Tibial artery (tissue), 4 donors: ENCODE measurements around the gene ABCA4.

Experiments
- DNase-seq, 2 donors: peaks; one replicate each; pipeline ENCODE4 v3.0.0-alpha.2; 2019
- H3K27ac ChIP-seq, 2 donors: fragments of 200-600 bp; sonication (generic) in 1 of 2; 1 replicate in 1 of 2; 2 replicates in 1 of 2; pipeline ENCODE4 v1.5.1; 2018 to 2019; ENCODE audit warnings: mild to moderate bottlenecking in 1 of 2
- H3K27me3 ChIP-seq, 2 donors: fragments of 200-600 bp; sonication (generic) in 1 of 2; one replicate each; pipeline versions ENCODE4 v1.5.1 to v1.6.0; 2016 to 2019
- H3K36me3 ChIP-seq, 3 donors: fragments of 200-600 bp; sonication (generic) in 2 of 3; one replicate each; pipeline ENCODE4 v1.5.1; 2016 to 2019; ENCODE audit warnings: mild to moderate bottlenecking in 2 of 3
- H3K4me1 ChIP-seq, 4 donors: fragments of 200-600 bp; sonication (generic) in 2 of 4; 1 replicate in 3 of 4; 2 replicates in 1 of 4; pipeline ENCODE4 v1.5.1; 2016 to 2019
- H3K4me3 ChIP-seq, 2 donors: fragments of 200-600 bp; sonication (generic) in 1 of 2; 1 replicate in 1 of 2; 2 replicates in 1 of 2; pipeline ENCODE4 v1.5.1; 2018 to 2019; ENCODE audit warnings: mild to moderate bottlenecking in 2 of 2
- H3K9me3 ChIP-seq, 3 donors: fragments of 200-600 bp; sonication (generic) in 1 of 3; one replicate each; pipeline ENCODE4 v1.5.1; 2016 to 2019
- CTCF ChIP-seq, 2 experiments: fragments of 200-600 bp in 1 of 2; fragments of 450-650 bp in 1 of 2; IDR thresholded peaks; one replicate each; pipeline ENCODE4 v1.5.1; 2017 to 2019; ENCODE audit warnings: antibody characterized with exemption in 2 of 2, mild to moderate bottlenecking in 1 of 2, moderate library complexity in 1 of 2
- intact Hi-C: fragments of 100-400 bp; cut with DNase I; formaldehyde crosslinking; loops from one replicate; pipeline ENCODE4 v1.15.0; 2023; ENCODE audit warnings: low total_unique reads

Gene ABCA4

GRCh38 chr1:93967306-93967705, 153.6 kb downstream of the ABCA4 start:
- H3K36me3 ChIP-seq = no peaks in the 10 kb centered on the region
- H3K9me3 ChIP-seq = no peaks in the 10 kb centered on the region
- DNase-seq = no peak
- H3K4me1 ChIP-seq = no peaks in the 10 kb centered on the region
- H3K4me3 ChIP-seq = no peak overlapping the region
- TF ChIP-seq CTCF (IDR thresholded peaks at IDR 0.05) = no peak
- no peaks in the 10 kb centered on the region for H3K27me3 ChIP-seq
- intact Hi-C loops = no loop called here
- no peak overlapping the region for H3K27ac ChIP-seq

GRCh38 chr1:93965888-93966287, 155.1 kb downstream of the ABCA4 start:
- DNase-seq = no peak
- TF ChIP-seq CTCF (IDR thresholded peaks at IDR 0.05) = no peak
- H3K4me3 ChIP-seq = no peak overlapping the region
- no peaks in the 10 kb centered on the region for H3K27me3 ChIP-seq
- no peaks in the 10 kb centered on the region for H3K9me3 ChIP-seq
- intact Hi-C loops = no loop called here
- H3K4me1 ChIP-seq = no peaks in the 10 kb centered on the region
- no peak overlapping the region for H3K27ac ChIP-seq
- H3K36me3 ChIP-seq = no peaks in the 10 kb centered on the region

GRCh38 chr1:93965256-93965655, 155.7 kb downstream of the ABCA4 start:
- Histone ChIP-seq H3K27ac (no peak overlapping the region), H3K27me3 (no peaks in the 10 kb centered on the region), H3K4me3 (no peak overlapping the region), H3K36me3 (no peaks in the 10 kb centered on the region), H3K9me3 (no peaks in the 10 kb centered on the region), H3K4me1 (no peaks in the 10 kb centered on the region)
- no peak for TF ChIP-seq CTCF (IDR thresholded peaks at IDR 0.05)
- DNase-seq = no peak
- intact Hi-C loops = no loop called here

GRCh38 chr1:93964777-93965200, 156.2 kb downstream of the ABCA4 start:
- intact Hi-C loops = no loop called here

GRCh38 chr1:93964096-93964776, 156.7 kb downstream of the ABCA4 start:
- Histone ChIP-seq H3K9me3 (no peaks in the 10 kb centered on the region), H3K4me1 (no peaks in the 10 kb centered on the region), H3K27me3 (no peaks in the 10 kb centered on the region), H3K27ac (no peak overlapping the region), H3K4me3 (no peak overlapping the region), H3K36me3 (no peaks in the 10 kb centered on the region)
- no peak for TF ChIP-seq CTCF (IDR thresholded peaks at IDR 0.05)
- DNase-seq = no peak
- intact Hi-C loops = no loop called here

More at GRCh38 chr1:93964777-93965200, 156.2 kb downstream of the ABCA4 start:
- Histone ChIP-seq H3K4me1 (no peaks in the 10 kb centered on the region), H3K27ac (no peak overlapping the region), H3K4me3 (no peak overlapping the region), H3K27me3 (no peaks in the 10 kb centered on the region), H3K36me3 (no peaks in the 10 kb centered on the region), H3K9me3 (no peaks in the 10 kb centered on the region)
- DNase-seq = no peak
- no peak for TF ChIP-seq CTCF (IDR thresholded peaks at IDR 0.05)

GRCh38 chr1:93963585-93963984, 157.4 kb downstream of the ABCA4 start:
- Histone ChIP-seq H3K4me3 (no peak overlapping the region), H3K36me3 (no peaks in the 10 kb centered on the region), H3K27me3 (no peaks in the 10 kb centered on the region), H3K4me1 (no peaks in the 10 kb centered on the region), H3K27ac (no peak overlapping the region), H3K9me3 (no peaks in the 10 kb centered on the region)
- intact Hi-C loops = no loop called here
- DNase-seq = no peak
- no peak for TF ChIP-seq CTCF (IDR thresholded peaks at IDR 0.05)
